H1 (cell line): ENCODE results near the gene RABEP1. TPM values are rescaled to one million over a fixed set of nuclear protein-coding genes. Genes with fewer than 3 reads are reported as not detected.

Experiments used
- CTCF ChIA-PET: fragments of 300-600 bp; sonication (Branson Sonifier 250); formaldehyde crosslinking; loops from one replicate; lab custom pipeline; 2021; ENCODE audit not compliant: partially characterized antibody; lab: Charles Lee
- POLR2A ChIA-PET: fragments of 300-600 bp; sonication (Branson Sonifier 250); formaldehyde crosslinking; loops from one replicate; lab custom pipeline; 2021; ENCODE audit warnings: inconsistent platforms; ENCODE audit not compliant: partially characterized antibody; lab: Charles Lee
- DNase-seq, 2 experiments: peaks; one replicate each; pipeline versions ENCODE4 v3.0.0 to v3.0.0-alpha.2; 2010 to 2022; ENCODE audit warnings: low spot score in 2 of 2, low read depth in 1 of 2, mixed read lengths in 1 of 2
- FAIRE-seq: peaks from 2 replicates; lab custom pipeline; 2011; peaks lifted over from hg19 to GRCh38; lab: Jason Lieb, UNC
- H2AFZ ChIP-seq: 2 replicates; pipeline ENCODE4 v1.8.1; 2012; ENCODE audit warnings: low read length, inconsistent platforms
- H2AK5ac ChIP-seq: 2 replicates; pipeline ENCODE4 v1.6.1; 2013; ENCODE audit warnings: low read depth, low read length
- H2BK120ac ChIP-seq: replicated peaks from 2 replicates; pipeline ENCODE3; 2013; ENCODE audit warnings: low read depth, low read length, inconsistent platforms
- H2BK12ac ChIP-seq: 2 replicates; pipeline ENCODE4 v1.6.1; 2013; ENCODE audit warnings: low read depth, low read length
- H2BK15ac ChIP-seq: 2 replicates; pipeline ENCODE4 v1.6.1; 2013; ENCODE audit warnings: low read length
- H2BK20ac ChIP-seq: 2 replicates; pipeline ENCODE4 v1.6.1; 2013; ENCODE audit warnings: low read length
- H2BK5ac ChIP-seq: 2 replicates; pipeline ENCODE4 v1.6.1; 2013; ENCODE audit warnings: low read depth, low read length
- H3K14ac ChIP-seq: 2 replicates; pipeline ENCODE4 v1.6.1; 2013; ENCODE audit warnings: inconsistent platforms; ENCODE audit not compliant: insufficient read length
- H3K18ac ChIP-seq: 2 replicates; pipeline ENCODE4 v1.6.1; 2013; ENCODE audit warnings: low read length; ENCODE audit errors: extremely low read depth
- H3K23ac ChIP-seq: 2 replicates; pipeline ENCODE4 v1.6.1; 2013; ENCODE audit warnings: inconsistent platforms; ENCODE audit not compliant: insufficient read length
- H3K23me2 ChIP-seq: 2 replicates; pipeline ENCODE4 v1.6.1; 2013; ENCODE audit warnings: low read depth, low read length
- H3K27ac ChIP-seq: 2 replicates; pipeline ENCODE4 v1.6.1; 2011; ENCODE audit warnings: low read depth, low read length, inconsistent platforms
- H3K27me3 ChIP-seq, 4 experiments: replicated peaks in 1 of 4; 1 replicate in 1 of 4; 2 replicates in 3 of 4; pipeline versions ENCODE4 v1.6.1 to v1.8.1; 2011 to 2013; ENCODE audit warnings: low read length in 3 of 4, mild to moderate bottlenecking in 3 of 4, inconsistent platforms in 2 of 4, mixed read lengths in 2 of 4, moderate library complexity in 1 of 4; ENCODE audit not compliant: control insufficient read depth in 3 of 4, insufficient read depth in 3 of 4; ENCODE audit errors: extremely low read depth in 1 of 4
- H3K36me3 ChIP-seq, 4 experiments: 2 replicates each; pipeline versions ENCODE4 v1.6.1 to v1.8.1; 2011 to 2013; ENCODE audit warnings: mild to moderate bottlenecking in 4 of 4, low read length in 3 of 4, moderate library complexity in 2 of 4, control low read depth in 1 of 4, inconsistent platforms in 1 of 4; ENCODE audit not compliant: insufficient read depth in 4 of 4, control insufficient read depth in 2 of 4
- H3K4ac ChIP-seq: replicated peaks from 2 replicates; pipeline ENCODE3; 2013; ENCODE audit warnings: low read length, low read depth, mixed read lengths, inconsistent platforms; ENCODE audit not compliant: insufficient read length
- H3K4me1 ChIP-seq, 4 experiments: replicated peaks in 1 of 4; 1 replicate in 1 of 4; 2 replicates in 3 of 4; pipeline versions ENCODE4 v1.6.1 to v1.8.1; 2011 to 2013; ENCODE audit warnings: low read length in 3 of 4, inconsistent platforms in 2 of 4, mixed read lengths in 1 of 4; ENCODE audit not compliant: insufficient read depth in 4 of 4, control insufficient read depth in 3 of 4
- H3K4me2 ChIP-seq, 2 experiments: 2 replicates each; pipeline versions ENCODE4 v1.6.1 to v1.8.1; 2011 to 2013; ENCODE audit warnings: low read depth in 2 of 2, low read length in 2 of 2, control low read depth in 1 of 2, inconsistent platforms in 1 of 2, mild to moderate bottlenecking in 1 of 2; ENCODE audit not compliant: insufficient read depth in 1 of 2
- H3K4me3 ChIP-seq, 4 experiments: fragments of 200-600, 300-600 bp in 1 of 4; sonication (generic), shearing (Covaris generic), sonication (Bioruptor Twin) in 1 of 4; 2 replicates each; pipeline versions ENCODE4 v1.5.1 to v1.8.1; 2011 to 2016; ENCODE audit warnings: low read length in 4 of 4, low read depth in 3 of 4, control low read depth in 2 of 4, inconsistent platforms in 2 of 4, mild to moderate bottlenecking in 2 of 4, mixed read lengths in 1 of 4, moderate library complexity in 1 of 4; ENCODE audit not compliant: insufficient read depth in 2 of 4; ENCODE audit errors: extremely low read depth in 1 of 4
- H3K56ac ChIP-seq: replicated peaks from 2 replicates; pipeline ENCODE3; 2013; ENCODE audit warnings: low read depth, mild to moderate bottlenecking, mixed read lengths, low read length, inconsistent platforms; ENCODE audit not compliant: insufficient read length
- H3K79me1 ChIP-seq: 2 replicates; pipeline ENCODE4 v1.6.1; 2013; ENCODE audit warnings: low read depth, low read length, control low read depth
- H3K79me2 ChIP-seq, 2 experiments: 2 replicates each; pipeline versions ENCODE4 v1.6.1 to v1.8.1; 2012 to 2013; ENCODE audit warnings: low read length in 2 of 2, mild to moderate bottlenecking in 2 of 2, inconsistent platforms in 1 of 2; ENCODE audit not compliant: insufficient read depth in 2 of 2, control insufficient read depth in 1 of 2
- H3K9ac ChIP-seq, 4 experiments: replicated peaks in 1 of 4; 1 replicate in 1 of 4; 2 replicates in 3 of 4; pipeline versions ENCODE4 v1.6.1 to v1.8.1; 2011 to 2013; ENCODE audit warnings: low read depth in 3 of 4, low read length in 3 of 4, control low read depth in 2 of 4, mild to moderate bottlenecking in 2 of 4, moderate library complexity in 2 of 4, inconsistent platforms in 1 of 4; ENCODE audit errors: extremely low read depth in 1 of 4
- H3K9me3 ChIP-seq, 2 experiments: 2 replicates each; pipeline versions ENCODE4 v1.6.1 to v1.8.1; 2012 to 2013; ENCODE audit warnings: mild to moderate bottlenecking in 2 of 2, moderate library complexity in 2 of 2, control low read depth in 1 of 2, inconsistent platforms in 1 of 2, low read depth in 1 of 2, low read length in 1 of 2, mixed read lengths in 1 of 2; ENCODE audit not compliant: insufficient read depth in 2 of 2
- H4K20me1 ChIP-seq, 2 experiments: replicated peaks in 1 of 2; 2 replicates each; pipeline versions ENCODE3 to v1.8.1; 2011 to 2013; ENCODE audit warnings: inconsistent platforms in 2 of 2, low read length in 2 of 2, mild to moderate bottlenecking in 1 of 2; ENCODE audit not compliant: insufficient read depth in 2 of 2, control insufficient read depth in 1 of 2
- H4K5ac ChIP-seq: 2 replicates; pipeline ENCODE4 v1.6.1; 2013; ENCODE audit warnings: low read length, low read depth, mixed read lengths, inconsistent platforms; ENCODE audit not compliant: insufficient read length
- H4K8ac ChIP-seq: 2 replicates; pipeline ENCODE4 v1.8.0; 2013; ENCODE audit warnings: mild to moderate bottlenecking, moderate library complexity, low read length, inconsistent platforms; ENCODE audit not compliant: insufficient read depth; ENCODE audit errors: extremely low read depth
- H4K91ac ChIP-seq: replicated peaks from 2 replicates; pipeline ENCODE3; 2013; ENCODE audit warnings: low read length, mixed read lengths, inconsistent platforms; ENCODE audit not compliant: insufficient read length
- ATF3 ChIP-seq: IDR thresholded peaks from 2 replicates; pipeline ENCODE4 v1.6.1; 2011; ENCODE audit warnings: low read depth, mild to moderate bottlenecking, low read length; ENCODE audit not compliant: insufficient read depth
- E2F6 ChIP-seq: IDR thresholded peaks from 2 replicates; pipeline ENCODE4 v1.6.1; 2012; ENCODE audit warnings: inconsistent platforms
- EGR1 ChIP-seq: IDR thresholded peaks from 2 replicates; pipeline ENCODE4 v1.6.1; 2011; ENCODE audit warnings: low read depth, low read length, borderline replicate concordance
- GABPA ChIP-seq: IDR thresholded peaks from 2 replicates; pipeline ENCODE4 v1.6.1; 2011; ENCODE audit warnings: mild to moderate bottlenecking, low read length, moderate library complexity, borderline replicate concordance; ENCODE audit not compliant: insufficient read depth
- WGBS, 2 experiments: shearing (Covaris generic) in 1 of 2; methylation state at CpG; one replicate each; pipeline versions ENCODE4 v1.1.6 to v1.1.7; 2013 to 2015; ENCODE audit warnings: low lambda C conversion rate in 2 of 2, mixed read lengths in 2 of 2, inconsistent platforms in 1 of 2, low coverage in 1 of 2, missing lambda C conversion rate in 1 of 2; ENCODE audit not compliant: insufficient replicate concordance in 2 of 2, insufficient coverage in 1 of 2, insufficient read length in 1 of 2; ENCODE audit errors: extremely low coverage in 1 of 2, missing lambda C conversion rate in 1 of 2; 5-methylcytosine and 5-hydroxymethylcytosine counted together
- polyA plus RNA-seq, 7 experiments: library from polyadenylated mRNA; depleted of rRNA in 3 of 7; stranded (reverse) in 5 of 7; unstranded in 2 of 7; fragments of >200 nt in 5 of 7; fragments of 200-250 nt in 2 of 7; gene quantifications; 1 replicate in 5 of 7; 2 replicates in 1 of 7; 4 replicates in 1 of 7; pipeline versions ENCODE4 v1.2.1 to v1.2.3, GENCODE V29; 2011 to 2013; ENCODE audit warnings: missing spikeins in 2 of 7, mixed read lengths in 2 of 7
- total RNA-seq: library from RNA; stranded (reverse); fragmentation: NEBNext Ultra II Directional; extraction: Animal tissue kit (Norgen Biotek cat#: 25700); gene quantifications from 2 replicates; pipeline ENCODE4 v1.2.1, GENCODE V29; 2021

RABEP1 gene
- total and polyA plus RNA-seq, 2 of the 8 experiments (the other 6 are each of a cell fraction or from before 2014, with no cell fraction given): 8.5 to 52.3 TPM

GRCh38 chr17:5284681-5285080 is 2.6 kb downstream of the RABEP1 start:
- H2BK5ac ChIP-seq: no peak overlapping the region
- no peak for DNase-seq
- H3K4me2 ChIP-seq: peak overlapping the region in 1 of 2 experiments; percentile 71; a peak in 2 of 4 replicates
- no peak overlapping the region for H4K5ac ChIP-seq
- H2BK15ac ChIP-seq: no peak overlapping the region
- H2BK12ac ChIP-seq: no peak overlapping the region
- ChIA-PET CTCF (interaction anchor here (1.2 to 2.0 kb wide), 2 partner anchors 23 to 33 kb away, joined by 3 to 5 read pairs; no protein-coding TSS in a partner anchor), POLR2A (no interaction called here)
- no peak for FAIRE-seq
- no peaks in the 10 kb centered on the region for H3K9me3 ChIP-seq
- H3K79me2 ChIP-seq: peaks cover 11 to 62% of the 10 kb centered on the region in 2 experiments
- H2AFZ ChIP-seq: no peak overlapping the region
- H3K23me2 ChIP-seq: peaks cover 4% of the 10 kb centered on the region; the same call in 1 of the 2 replicates
- H3K27ac ChIP-seq: no peak overlapping the region
- H3K4me3 ChIP-seq: peak overlapping the region in 1 of 4 experiments; percentile 81; a peak in 1 of 8 replicates
- WGBS, 2 experiments: 86 to 100% methylated on average over 2 to 7 of the region's 7 CpGs
- no peak overlapping the region for H2AK5ac ChIP-seq
- no peak overlapping the region for H2BK20ac ChIP-seq
- H3K4ac ChIP-seq: no peak overlapping the region
- no peak overlapping the region for H3K18ac ChIP-seq
- peaks cover 0 to 2% of the 10 kb centered on the region in 2 experiments for H4K20me1 ChIP-seq
- peaks cover 7% of the 10 kb centered on the region; the same call in 1 of the 2 replicates for H3K79me1 ChIP-seq
- H2BK120ac ChIP-seq: no peak overlapping the region
- H3K14ac ChIP-seq: no peak overlapping the region
- H3K56ac ChIP-seq: no peak overlapping the region
- H4K8ac ChIP-seq: no peak overlapping the region
- H4K91ac ChIP-seq: no peak overlapping the region
- peaks cover 1 to 9% (median 7%) of the 10 kb centered on the region in 4 experiments; a peak in 5 of 7 replicates for H3K4me1 ChIP-seq
- H3K9ac ChIP-seq: no peak overlapping the region
- no peaks in the 10 kb centered on the region for H3K36me3 ChIP-seq
- no peaks in the 10 kb centered on the region for H3K27me3 ChIP-seq
- H3K23ac ChIP-seq: no peak overlapping the region
- TF ChIP-seq ATF3 (no peak), GABPA (no peak), E2F6 (no peak), EGR1 (no peak)
